K562 (cell line): ENCODE measurements around the gene PIP5KL1. TPM values are rescaled to one million over a fixed set of nuclear protein-coding genes. Genes with fewer than 3 reads are reported as not detected.

Source experiments
- ATAC-seq: fragments of 200-7000 bp; cut with Tn5 transposase; 3 replicates; pipeline ENCODE4 v1.9.1; 2020; ENCODE audit warnings: moderate library complexity
- BruUV-seq: library from RNA; stranded (reverse); fragments of 400-500 nt; replicated peaks from 2 replicates; lab custom pipeline; 2021; lab: Mats Ljungman, UMichigan
- CTCF ChIA-PET: fragments of 300-600 bp; formaldehyde crosslinking; extraction: SDS; loops from one replicate; lab custom pipeline; 2021; ENCODE audit warnings: low intra/inter-chr PET ratio; lab: Yijun Ruan, JAX
- POLR2A ChIA-PET: fragments of 300-600, 350-650 bp; sonication (Branson Sonifier 250); formaldehyde crosslinking; extraction: SDS; loops from one replicate; lab custom pipeline; 2021; ENCODE audit warnings: antibody characterized with exemption, inconsistent platforms; lab: Yijun Ruan, JAX
- DNase-seq, 4 experiments: peaks; one replicate each; pipeline versions ENCODE4 v3.0.0 to v3.0.0-alpha.2; 2011 to 2018; ENCODE audit warnings: low spot score in 3 of 4, mixed read lengths in 3 of 4; ENCODE audit errors: extremely low read depth in 1 of 4
- FAIRE-seq: peaks from 2 replicates; lab custom pipeline; 2011; peaks lifted over from hg19 to GRCh38; lab: Jason Lieb, UNC
- H2AFZ ChIP-seq: 2 replicates; pipeline ENCODE4 v1.6.0; 2011; ENCODE audit warnings: low read depth, low read length, control low read depth, inconsistent platforms
- H3K27ac ChIP-seq: fragments of 200-600 bp; 3 replicates; pipeline ENCODE4 v1.8.0; 2011; ENCODE audit warnings: low read depth, mild to moderate bottlenecking, control low read depth, inconsistent platforms, low read length, moderate library complexity, mixed read lengths; ENCODE audit errors: extremely low read depth
- H3K27me3 ChIP-seq, 2 experiments: fragments of 300-600 bp in 1 of 2; 2 replicates in 1 of 2; 3 replicates in 1 of 2; pipeline versions ENCODE4 v1.6.0 to v1.8.0; 2011; ENCODE audit warnings: inconsistent platforms in 2 of 2, low read length in 2 of 2, mild to moderate bottlenecking in 1 of 2, mixed read lengths in 1 of 2, moderate library complexity in 1 of 2; ENCODE audit not compliant: control insufficient read depth in 2 of 2, insufficient read depth in 2 of 2
- H3K36me3 ChIP-seq: fragments of 300-600 bp; 3 replicates; pipeline ENCODE4 v1.8.0; 2011; ENCODE audit warnings: mild to moderate bottlenecking, low read length, inconsistent platforms; ENCODE audit not compliant: control insufficient read depth, insufficient read depth
- H3K4me1 ChIP-seq, 2 experiments: fragments of 200-600 bp in 1 of 2; replicated peaks in 1 of 2; 2 replicates in 1 of 2; 3 replicates in 1 of 2; pipeline versions ENCODE4 v1.5.1 to v1.8.0; 2011; ENCODE audit warnings: inconsistent platforms in 2 of 2, low read length in 2 of 2, mild to moderate bottlenecking in 1 of 2, mixed read lengths in 1 of 2, moderate library complexity in 1 of 2; ENCODE audit not compliant: control insufficient read depth in 2 of 2, insufficient read depth in 2 of 2
- H3K4me2 ChIP-seq: 2 replicates; pipeline ENCODE4 v1.6.1; 2011; ENCODE audit warnings: low read length, control low read depth, inconsistent platforms, mixed read lengths; ENCODE audit not compliant: insufficient read depth
- H3K4me3 ChIP-seq: fragments of 200-600 bp; sonication (generic), shearing (Covaris generic); 2 replicates; pipeline ENCODE4 v1.5.1; 2016; ENCODE audit warnings: control low read depth, inconsistent platforms
- H3K79me2 ChIP-seq: fragments of 200-600 bp; 3 replicates; pipeline ENCODE4 v1.8.0; 2011; ENCODE audit warnings: low read length, inconsistent platforms; ENCODE audit not compliant: control insufficient read depth, insufficient read depth
- H3K9ac ChIP-seq, 2 experiments: 2 replicates each; pipeline versions ENCODE4 v1.6.0 to v1.6.1; 2011; ENCODE audit warnings: low read depth in 2 of 2, low read length in 2 of 2, control low read depth in 1 of 2, inconsistent platforms in 1 of 2, mild to moderate bottlenecking in 1 of 2, mixed read lengths in 1 of 2; ENCODE audit not compliant: insufficient read depth in 1 of 2
- H3K9me1 ChIP-seq: one replicate; pipeline ENCODE4 v1.6.0; 2011; ENCODE audit warnings: inconsistent platforms, mild to moderate bottlenecking, low read length, moderate library complexity; ENCODE audit not compliant: control insufficient read depth, insufficient read depth
- H3K9me3 ChIP-seq: replicated peaks from 2 replicates; pipeline ENCODE4 v1.5.1; 2011; ENCODE audit warnings: low read depth, low read length, inconsistent platforms; ENCODE audit not compliant: control insufficient read depth, insufficient read depth
- H4K20me1 ChIP-seq: replicated peaks from 2 replicates; pipeline ENCODE4 v1.6.1; 2011; ENCODE audit warnings: low read length, inconsistent platforms, mixed read lengths; ENCODE audit not compliant: control insufficient read depth, insufficient read depth
- CREB3L1 ChIP-seq: fragments of 450-650 bp; IDR thresholded peaks from 2 replicates; pipeline ENCODE4 v1.6.1; 2014; ENCODE audit warnings: low read depth, mild to moderate bottlenecking, moderate library complexity, borderline replicate concordance
- CREB5 ChIP-seq: fragments of 250-450 bp; sonication (Bioruptor Pico); IDR thresholded peaks from 2 replicates; pipeline ENCODE4 v1.5.0; 2020; ENCODE audit warnings: mild to moderate bottlenecking
- E2F1 ChIP-seq: sonication (generic); formaldehyde crosslinking; IDR thresholded peaks from 2 replicates; pipeline ENCODE4 v1.8.1; 2023; ENCODE audit warnings: mild to moderate bottlenecking, missing genetic modification reagents, moderate library complexity
- HDAC8 ChIP-seq: fragments of 450-650 bp; IDR thresholded peaks from 2 replicates; pipeline ENCODE4 v1.6.1; 2016; ENCODE audit warnings: mild to moderate bottlenecking, missing genetic modification characterization, moderate library complexity, missing compliant biosample characterization
- HMGXB4 ChIP-seq: sonication (generic); formaldehyde crosslinking; IDR thresholded peaks from 2 replicates; pipeline ENCODE4 v1.8.1; 2023; ENCODE audit warnings: mild to moderate bottlenecking, missing genetic modification reagents
- HSF4 ChIP-seq: fragments of 250-450 bp; sonication (Bioruptor Pico); IDR thresholded peaks from 2 replicates; pipeline ENCODE4 v2.1.2; 2022; ENCODE audit warnings: mild to moderate bottlenecking, moderate library complexity, borderline replicate concordance
- MCM5 ChIP-seq: fragments of 450-650 bp; IDR thresholded peaks from 2 replicates; pipeline ENCODE4 v1.6.1; 2016; ENCODE audit warnings: low read depth
- MNT ChIP-seq, 2 experiments: fragments of 450-650 bp; conservative IDR thresholded peaks; 2 replicates each; pipeline ENCODE4 v1.6.1; 2017; ENCODE audit warnings: mild to moderate bottlenecking in 2 of 2, moderate library complexity in 2 of 2
- NFE2L1 ChIP-seq: fragments of 450-650 bp; IDR thresholded peaks from 2 replicates; pipeline ENCODE4 v1.6.1; 2016; ENCODE audit warnings: missing genetic modification characterization, low read depth, mild to moderate bottlenecking, missing compliant biosample characterization, moderate library complexity, borderline replicate concordance
- RBM14 ChIP-seq: fragments of 200-400 bp; formaldehyde crosslinking; IDR thresholded peaks from 2 replicates; pipeline ENCODE4 v1.6.1; 2018; ENCODE audit warnings: low read depth, mild to moderate bottlenecking, low read length, moderate library complexity, borderline replicate concordance; ENCODE audit not compliant: insufficient read depth
- SPI1 ChIP-seq: IDR thresholded peaks from 2 replicates; pipeline ENCODE4 v1.6.1; 2011; ENCODE audit warnings: low read depth, low read length, control low read depth, borderline replicate concordance
- ZNF232 ChIP-seq: sonication (generic); formaldehyde crosslinking; IDR thresholded peaks from 2 replicates; pipeline ENCODE4 v1.8.0; 2022; ENCODE audit warnings: mild to moderate bottlenecking, missing genetic modification reagents
- WGBS: fragments of 100-300 bp; shearing (Covaris generic); methylation state at CpG from one replicate; pipeline ENCODE4 v1.1.6; 2016; ENCODE audit warnings: low coverage, mixed read lengths; ENCODE audit not compliant: insufficient coverage; ENCODE audit errors: missing lambda C conversion rate; 5-methylcytosine and 5-hydroxymethylcytosine counted together
- in situ Hi-C: fragments of 300-500 bp; cut with MboI; formaldehyde crosslinking; loops from 4 replicates; pipeline ENCODE4 v1.15.0; 2018; ENCODE audit warnings: inconsistent platforms, mixed read lengths
- intact Hi-C: fragments of 100-400 bp; cut with micrococcal nuclease; formaldehyde crosslinking; loops from 2 replicates; pipeline ENCODE4 v1.14.2; 2022
- polyA plus RNA-seq, 8 experiments: library from polyadenylated mRNA; depleted of rRNA in 4 of 8; stranded (reverse) in 5 of 8; unstranded in 3 of 8; fragments of >200 nt; fragmentation: Nextera tagmentation in 2 of 8; fragmentation: Illumina TruSeq in 1 of 8; extraction: Ambion mirVana in 2 of 8; extraction: Trizol in 1 of 8; gene quantifications; 2 replicates each; pipeline versions ENCODE4 v1.2.1 to v1.2.3, GENCODE V29; 2011 to 2014; ENCODE audit warnings: inconsistent platforms in 1 of 8, missing spikeins in 1 of 8
- total RNA-seq, 7 experiments: library from RNA; depleted of rRNA in 6 of 7; stranded (reverse); fragments of >200 nt in 6 of 7; fragmentation: Illumina TruSeq in 2 of 7; extraction: Trizol in 2 of 7; gene quantifications; 2 replicates each; pipeline versions ENCODE4 v1.2.1 to v1.2.3, GENCODE V29; 2011 to 2021; ENCODE audit warnings: low replicate concordance in 1 of 7

PIP5KL1 gene
- total and polyA plus RNA-seq, 9 of the 15 experiments (the other 6 are each of a cell fraction or from before 2014, with no cell fraction given), result 0.18 to 4.8 (median 1.2) TPM

- Histone ChIP-seq H3K4me1 (peaks cover 21 to 59% of the 10 kb centered on the region in 2 experiments), H3K4me3 (peak within 1 kb of the TSS; percentile 93), H3K4me2 (peak within 1 kb of the TSS; percentile 82), H3K36me3 (peaks cover 28% of the 10 kb centered on the region), H3K79me2 (peaks cover 27% of the 10 kb centered on the region), H3K9me1 (no peaks in the 10 kb centered on the region), H2AFZ (peak within 1 kb of the TSS; percentile 88), H3K27ac (peak within 1 kb of the TSS; percentile 81), H3K27me3 (no peaks in the 10 kb centered on the region), H4K20me1 (no peaks in the 10 kb centered on the region; the same call in 1 of the 2 replicates), H3K9me3 (no peaks in the 10 kb centered on the region), H3K9ac (peak within 1 kb of the TSS; percentile 74 to 95)
- ChIA-PET POLR2A (interaction anchor here (0.6 to 1.8 kb wide), 5 partner anchors 10 to 84 kb away, joined by 3 to 6 read pairs (median 4); partner anchors contain the start of gene ST6GALNAC4), CTCF (no interaction called here)
- no TSS peak for BruUV-seq
- FAIRE-seq, result no peak
- WGBS, result 3% methylated on average over 21 of the region's 89 CpGs
- DNase-seq, result peak; percentile 86 to 92 (median 91)
- ATAC-seq, result peak; percentile 73
- intact Hi-C loops (no loop called here), in situ Hi-C loops (no loop called here)
- TF ChIP-seq SPI1 (no peak), HMGXB4 (no peak), NFE2L1 (no peak), ZNF232 (CRISPR knock-in tag) (no peak), CREB5 (no peak), HDAC8 (tag) (no peak), MNT (conservative IDR thresholded peaks at IDR 0.05) (0 out of 4 replicates have a peak, but pooled peaks of 1 of the 2 experiments have one; percentile 4), CREB3L1 (no peak), E2F1 (no peak), HSF4 (CRISPR knock-in tag) (no peak), MCM5 (no peak), RBM14 (no peak)
Observed at GRCh38 chr9:127899128-127899943, 31.2 kb downstream of the PIP5KL1 start, which contains the start of gene ST6GALNAC6. TSS of gene ST6GALNAC6 (minus strand) at chr9:127899603. CDS start at chr9:127897981, 1,622 bp downstream.
